Astrocyte (in vitro differentiated cells and primary cell): ENCODE results near the gene BBOX1. TPM values are rescaled to one million over a fixed set of nuclear protein-coding genes. Genes with fewer than 3 reads are reported as not detected.

Experiments used
- DNase-seq: peaks from one replicate; pipeline ENCODE4 v3.0.0-alpha.2; 2010; ENCODE audit warnings: low read depth
- FAIRE-seq: peaks from 2 replicates; lab custom pipeline; 2011; peaks lifted over from hg19 to GRCh38; lab: Jason Lieb, UNC
- H2AFZ ChIP-seq: 2 replicates; pipeline ENCODE4 v1.6.0; 2012; ENCODE audit warnings: low read depth, low read length, inconsistent platforms
- H3K27ac ChIP-seq: 2 replicates; pipeline ENCODE4 v1.5.1; 2011; ENCODE audit warnings: low read depth, low read length, inconsistent platforms
- H3K27me3 ChIP-seq: 2 replicates; pipeline ENCODE4 v1.6.0; 2011; ENCODE audit warnings: low read length, inconsistent platforms; ENCODE audit not compliant: insufficient read depth
- H3K36me3 ChIP-seq: 2 replicates; pipeline ENCODE4 v1.5.1; 2011; ENCODE audit warnings: low read length, inconsistent platforms; ENCODE audit not compliant: insufficient read depth
- H3K4me1 ChIP-seq: 2 replicates; pipeline ENCODE4 v1.5.1; 2011; ENCODE audit warnings: low read length, inconsistent platforms; ENCODE audit not compliant: insufficient read depth
- H3K4me2 ChIP-seq: 2 replicates; pipeline ENCODE4 v1.6.0; 2012; ENCODE audit warnings: low read length, inconsistent platforms
- H3K4me3 ChIP-seq: 2 replicates; pipeline ENCODE4 v1.5.1; 2011; ENCODE audit warnings: low read depth, mild to moderate bottlenecking, low read length, inconsistent platforms; ENCODE audit not compliant: insufficient read depth
- H3K79me2 ChIP-seq: 2 replicates; pipeline ENCODE4 v1.6.0; 2012; ENCODE audit warnings: mild to moderate bottlenecking, low read length, inconsistent platforms; ENCODE audit not compliant: insufficient read depth
- H3K9ac ChIP-seq: 2 replicates; pipeline ENCODE4 v1.6.0; 2012; ENCODE audit warnings: mild to moderate bottlenecking, low read length, inconsistent platforms
- H3K9me3 ChIP-seq: 2 replicates; pipeline ENCODE4 v1.5.1; 2012; ENCODE audit warnings: low read depth, mild to moderate bottlenecking, low read length, inconsistent platforms; ENCODE audit not compliant: insufficient read depth
- H4K20me1 ChIP-seq: 2 replicates; pipeline ENCODE4 v1.6.0; 2012; ENCODE audit warnings: low read length, inconsistent platforms; ENCODE audit not compliant: insufficient read depth
- H3K27ac Mint-ChIP-seq: one replicate; pipeline ENCODE4 v1.8.0; 2021; ENCODE audit warnings: mild to moderate bottlenecking, mixed read lengths; ENCODE audit not compliant: unreplicated experiment
- H3K27me3 Mint-ChIP-seq: one replicate; pipeline ENCODE4 v1.8.0; 2021; ENCODE audit warnings: low read depth, mixed read lengths; ENCODE audit not compliant: unreplicated experiment
- H3K36me3 Mint-ChIP-seq: one replicate; pipeline ENCODE4 v1.8.0; 2021; ENCODE audit warnings: low read depth, mixed read lengths; ENCODE audit not compliant: unreplicated experiment
- H3K4me1 Mint-ChIP-seq: one replicate; pipeline ENCODE4 v1.8.0; 2021; ENCODE audit warnings: low read depth, mixed read lengths; ENCODE audit not compliant: unreplicated experiment
- H3K4me3 Mint-ChIP-seq: one replicate; pipeline ENCODE4 v1.8.0; 2021; ENCODE audit warnings: mild to moderate bottlenecking, moderate library complexity, mixed read lengths; ENCODE audit not compliant: unreplicated experiment
- H3K9me3 Mint-ChIP-seq: one replicate; pipeline ENCODE4 v1.8.0; 2021; ENCODE audit warnings: mild to moderate bottlenecking, mixed read lengths; ENCODE audit not compliant: unreplicated experiment
- EZH2 ChIP-seq: IDR thresholded peaks from 2 replicates; pipeline ENCODE4 v1.6.1; 2012; ENCODE audit warnings: mild to moderate bottlenecking, low read length, inconsistent platforms; ENCODE audit not compliant: insufficient read depth
- total RNA-seq: library from RNA; stranded (reverse); gene quantifications from 2 replicates; pipeline ENCODE4 v1.2.1, GENCODE V29; 2021
- TF ChIP-seq, protein P1 (sequence below): IDR thresholded peaks from 2 replicates; pipeline ENCODE4 v1.5.1; 2011; ENCODE audit warnings: low read depth, mild to moderate bottlenecking, inconsistent platforms, low read length, moderate library complexity; ENCODE audit not compliant: insufficient read depth

BBOX1 gene
- total RNA-seq, 1 donor from 2014 or later = 0.39 TPM

DNA sequence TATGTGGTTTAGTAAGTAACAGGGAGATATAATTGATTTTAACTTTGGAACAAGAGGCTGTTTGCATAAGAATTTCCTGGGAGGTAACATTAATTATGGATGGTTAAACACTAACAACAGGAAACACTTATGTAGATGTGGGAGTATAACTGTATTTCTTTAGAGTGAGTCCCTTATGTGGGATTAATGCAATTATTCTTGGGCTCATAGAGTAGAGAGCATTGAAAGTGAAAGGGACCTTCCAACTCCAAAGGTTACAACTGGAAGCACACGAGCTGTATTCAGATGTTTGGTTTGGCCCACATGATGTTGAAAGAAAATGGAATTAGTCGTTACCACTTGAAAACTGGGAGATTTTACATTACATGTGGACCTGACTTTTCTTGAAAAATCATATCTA lies 53.5 kb downstream of the BBOX1 start:
- Mint-ChIP-seq H3K27ac (no peak overlapping the region), H3K9me3 (peaks cover 10% of the 10 kb centered on the region), H3K4me1 (no peaks in the 10 kb centered on the region), H3K4me3 (no peak overlapping the region), H3K36me3 (no peaks in the 10 kb centered on the region), H3K27me3 (no peaks in the 10 kb centered on the region)
- Histone ChIP-seq H3K4me2 (no peak overlapping the region), H3K27me3 (no peaks in the 10 kb centered on the region), H3K27ac (no peak overlapping the region), H3K9me3 (no peaks in the 10 kb centered on the region), H2AFZ (no peak overlapping the region), H3K9ac (no peak overlapping the region), H3K36me3 (no peaks in the 10 kb centered on the region), H4K20me1 (no peaks in the 10 kb centered on the region), H3K4me1 (no peaks in the 10 kb centered on the region), H3K4me3 (no peak overlapping the region), H3K79me2 (no peaks in the 10 kb centered on the region)
- FAIRE-seq (no peak), DNase-seq (no peak)
- TF ChIP-seq EZH2 = no peak
- TF ChIP-seq, protein P1, sequence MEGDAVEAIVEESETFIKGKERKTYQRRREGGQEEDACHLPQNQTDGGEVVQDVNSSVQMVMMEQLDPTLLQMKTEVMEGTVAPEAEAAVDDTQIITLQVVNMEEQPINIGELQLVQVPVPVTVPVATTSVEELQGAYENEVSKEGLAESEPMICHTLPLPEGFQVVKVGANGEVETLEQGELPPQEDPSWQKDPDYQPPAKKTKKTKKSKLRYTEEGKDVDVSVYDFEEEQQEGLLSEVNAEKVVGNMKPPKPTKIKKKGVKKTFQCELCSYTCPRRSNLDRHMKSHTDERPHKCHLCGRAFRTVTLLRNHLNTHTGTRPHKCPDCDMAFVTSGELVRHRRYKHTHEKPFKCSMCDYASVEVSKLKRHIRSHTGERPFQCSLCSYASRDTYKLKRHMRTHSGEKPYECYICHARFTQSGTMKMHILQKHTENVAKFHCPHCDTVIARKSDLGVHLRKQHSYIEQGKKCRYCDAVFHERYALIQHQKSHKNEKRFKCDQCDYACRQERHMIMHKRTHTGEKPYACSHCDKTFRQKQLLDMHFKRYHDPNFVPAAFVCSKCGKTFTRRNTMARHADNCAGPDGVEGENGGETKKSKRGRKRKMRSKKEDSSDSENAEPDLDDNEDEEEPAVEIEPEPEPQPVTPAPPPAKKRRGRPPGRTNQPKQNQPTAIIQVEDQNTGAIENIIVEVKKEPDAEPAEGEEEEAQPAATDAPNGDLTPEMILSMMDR = no peak

DNA sequence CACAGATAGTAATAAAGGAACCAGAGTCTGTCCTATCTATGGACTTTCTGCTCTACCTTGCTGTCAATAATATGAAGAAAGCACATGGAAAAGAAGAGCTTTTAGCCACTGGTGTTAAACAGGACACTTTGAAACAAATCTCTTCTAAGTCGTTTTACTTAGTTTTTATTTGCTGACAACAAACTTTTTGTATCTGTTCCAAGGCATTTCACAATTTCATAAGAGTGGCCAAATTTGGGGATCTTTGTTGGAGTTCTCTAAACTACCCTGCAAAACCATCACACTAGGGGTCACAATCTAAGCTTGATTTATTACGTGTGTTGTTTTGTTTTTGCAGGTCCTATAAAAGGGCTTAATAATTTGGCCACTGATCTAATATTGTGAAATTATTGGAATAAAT lies 54.4 kb downstream of the BBOX1 start:
- FAIRE-seq (no peak), DNase-seq (no peak)
- Histone ChIP-seq H3K79me2 (no peaks in the 10 kb centered on the region), H4K20me1 (no peaks in the 10 kb centered on the region), H3K27ac (no peak overlapping the region), H3K4me2 (no peak overlapping the region), H3K36me3 (no peaks in the 10 kb centered on the region), H3K4me3 (no peak overlapping the region), H3K9ac (no peak overlapping the region), H3K9me3 (no peaks in the 10 kb centered on the region), H3K27me3 (no peaks in the 10 kb centered on the region), H3K4me1 (no peaks in the 10 kb centered on the region), H2AFZ (no peak overlapping the region)
- Mint-ChIP-seq H3K27me3 (no peaks in the 10 kb centered on the region), H3K9me3 (peaks cover 5% of the 10 kb centered on the region), H3K4me3 (no peak overlapping the region), H3K27ac (no peak overlapping the region), H3K4me1 (no peaks in the 10 kb centered on the region), H3K36me3 (no peaks in the 10 kb centered on the region)
- no peak for TF ChIP-seq EZH2
- TF ChIP-seq, protein P1 = no peak

DNA sequence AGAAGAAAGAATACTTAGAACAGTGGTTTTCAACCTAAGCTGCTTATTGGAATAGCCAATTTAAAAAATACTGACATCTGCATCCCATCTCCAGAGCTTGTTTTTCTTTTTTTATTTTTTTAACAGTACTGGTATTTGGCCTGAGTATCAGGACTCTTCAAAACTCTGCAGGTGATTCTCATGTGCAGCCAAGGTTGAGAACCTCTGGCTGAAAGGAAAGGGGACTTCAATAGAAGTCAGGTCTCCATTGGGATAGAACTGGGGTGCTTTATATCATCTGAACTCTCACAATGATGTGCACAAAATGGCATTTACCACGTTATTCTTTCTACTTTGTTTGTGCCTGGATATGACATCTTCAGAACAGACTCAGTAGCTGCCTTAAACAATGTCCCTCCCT lies 55.3 kb downstream of the BBOX1 start:
- H3K27me3 Mint-ChIP-seq = no peaks in the 10 kb centered on the region
- H3K4me2 ChIP-seq = no peak overlapping the region
- H3K4me1 ChIP-seq = no peaks in the 10 kb centered on the region
- DNase-seq (no peak), FAIRE-seq (no peak)
- no peak overlapping the region for H3K4me3 Mint-ChIP-seq
- H3K9ac ChIP-seq = no peak overlapping the region
- H3K27ac ChIP-seq = no peak overlapping the region
- no peaks in the 10 kb centered on the region for H3K27me3 ChIP-seq
- H3K4me1 Mint-ChIP-seq = no peaks in the 10 kb centered on the region
- H3K79me2 ChIP-seq = no peaks in the 10 kb centered on the region
- no peaks in the 10 kb centered on the region for H3K36me3 Mint-ChIP-seq
- H3K4me3 ChIP-seq = no peak overlapping the region
- H3K36me3 ChIP-seq = no peaks in the 10 kb centered on the region
- H4K20me1 ChIP-seq = no peaks in the 10 kb centered on the region
- H3K27ac Mint-ChIP-seq = no peak overlapping the region
- no peak for TF ChIP-seq EZH2
- TF ChIP-seq, protein P1 = no peak
- no peaks in the 10 kb centered on the region for H3K9me3 ChIP-seq
- no peak overlapping the region for H2AFZ ChIP-seq
- no peaks in the 10 kb centered on the region for H3K9me3 Mint-ChIP-seq
